GM19463 (cell line): ENCODE measurements around the gene TTC38.
A peak's percentile ranks its signal among the peaks of the same experiment; 100 is the strongest.
"Not testable (repeated sequence)": the region's sequence is repeated elsewhere in the genome, so short reads cannot be mapped to it uniquely, and the experiment has no call there.

Experiments
- ATAC-seq: cut with Tn5 transposase; IDR thresholded peaks from one replicate; pipeline ENCODE4 v1.9.1; 2021; ENCODE audit warnings: mild to moderate bottlenecking, moderate library complexity; ENCODE audit not compliant: unreplicated experiment

Gene TTC38

GRCh38 chr22:46293577-46294260 lies 25.9 kb downstream of the TTC38 start:
- ATAC-seq: no peak

- no peak for ATAC-seq
Observed at GRCh38 chr22:46294784-46295183, 27.0 kb downstream of the TTC38 start.

- ATAC-seq: no peak
Observed at GRCh38 chr22:46295277-46295971, 27.6 kb downstream of the TTC38 start.

DNA sequence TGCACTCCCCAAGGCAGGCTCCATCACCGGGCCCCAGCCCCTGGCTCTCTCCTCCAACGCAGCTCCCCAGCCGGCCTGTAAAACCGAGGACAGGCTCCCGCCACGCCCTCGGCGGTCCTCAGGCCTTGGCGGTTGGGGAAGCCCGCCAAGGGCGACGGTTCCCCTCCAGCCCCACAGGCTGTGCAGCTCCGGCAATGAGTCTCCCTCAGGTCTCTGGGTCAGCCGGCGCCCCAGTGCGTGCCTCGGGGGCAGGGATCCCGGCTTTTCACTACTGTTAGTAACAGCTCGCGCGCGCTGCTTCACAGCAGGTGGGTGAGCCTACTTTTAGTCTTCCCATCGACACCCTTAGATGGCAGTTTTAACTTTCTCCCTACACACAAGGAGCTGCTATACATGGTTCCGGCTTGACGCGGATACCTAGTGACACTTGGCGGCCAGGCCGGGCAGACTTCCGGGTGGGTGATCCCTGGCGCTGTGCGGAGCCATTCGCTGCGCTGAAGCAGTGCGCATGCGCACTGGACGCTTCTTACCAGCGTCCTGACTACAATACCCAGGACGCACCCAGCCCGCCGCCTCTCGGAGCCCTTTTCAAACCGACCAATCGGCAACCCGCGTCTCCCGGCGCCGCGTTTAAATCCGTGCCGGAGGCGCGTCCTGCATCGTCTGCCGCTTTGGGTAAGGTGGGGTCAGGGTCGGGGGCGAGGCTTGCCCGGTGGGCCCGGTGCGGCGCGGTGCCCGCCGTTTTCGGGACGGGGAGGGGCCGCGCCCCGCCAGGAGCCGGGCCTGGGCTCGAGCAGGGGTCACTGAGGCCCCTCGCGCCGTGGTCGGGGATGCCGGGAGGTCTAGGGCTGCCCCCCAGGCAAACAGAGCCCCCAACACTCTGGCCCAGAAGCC lies 28.7 kb downstream of the TTC38 start, which contains the start of gene GTSE1:
Gene GTSE1, plus strand, starts transcription at position 614 of the 894 bp plus-strand sequence. CDS start 531 bp downstream, outside the sequence.
- peak; percentile 94 for ATAC-seq

- ATAC-seq: no peak
Observed at GRCh38 chr22:46297151-46297812, 29.5 kb downstream of the TTC38 start.

DNA sequence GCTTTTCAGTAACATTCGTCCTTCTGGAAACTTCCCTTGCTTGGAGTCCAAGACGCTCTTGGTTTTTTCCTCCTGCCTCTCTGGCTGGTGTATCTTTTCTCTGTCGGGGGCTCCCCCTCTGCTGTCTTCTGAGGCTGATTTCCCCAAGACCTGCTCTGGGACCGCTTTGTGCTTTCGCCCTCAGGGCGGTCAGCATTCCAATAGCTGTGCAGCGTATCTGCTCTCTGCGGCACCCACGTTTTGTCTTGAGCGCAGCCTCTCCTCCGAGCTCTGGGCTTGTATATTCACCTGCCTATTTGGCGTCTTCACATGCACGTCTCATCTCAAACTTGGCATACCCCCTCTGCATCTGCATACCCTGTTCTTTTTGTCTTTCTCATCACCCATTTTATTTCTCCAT lies 31.3 kb downstream of the TTC38 start:
- ATAC-seq: no peak

DNA sequence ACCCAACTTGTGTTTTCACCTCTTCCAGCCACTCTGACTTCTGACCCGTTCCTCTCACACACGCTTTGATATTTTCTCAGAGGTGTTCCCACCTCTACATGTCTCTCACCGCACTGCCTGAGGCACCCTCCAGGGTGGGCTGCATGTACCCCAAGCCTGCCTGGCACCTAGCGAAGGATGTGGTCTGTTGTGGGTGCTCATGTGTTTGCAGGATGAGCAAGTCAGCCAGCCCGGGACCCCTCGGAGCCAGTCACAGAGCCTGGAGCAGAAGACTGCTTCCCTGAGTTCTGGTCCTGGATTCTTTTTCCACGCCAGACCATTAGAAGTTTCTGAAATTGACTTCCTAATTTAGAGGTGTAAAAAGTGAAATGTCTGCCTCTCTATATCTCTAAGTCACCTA lies 32.7 kb downstream of the TTC38 start:
- no peak for ATAC-seq

- ATAC-seq: no peak
Observed at GRCh38 chr22:46303347-46303965, 35.6 kb downstream of the TTC38 start.

DNA sequence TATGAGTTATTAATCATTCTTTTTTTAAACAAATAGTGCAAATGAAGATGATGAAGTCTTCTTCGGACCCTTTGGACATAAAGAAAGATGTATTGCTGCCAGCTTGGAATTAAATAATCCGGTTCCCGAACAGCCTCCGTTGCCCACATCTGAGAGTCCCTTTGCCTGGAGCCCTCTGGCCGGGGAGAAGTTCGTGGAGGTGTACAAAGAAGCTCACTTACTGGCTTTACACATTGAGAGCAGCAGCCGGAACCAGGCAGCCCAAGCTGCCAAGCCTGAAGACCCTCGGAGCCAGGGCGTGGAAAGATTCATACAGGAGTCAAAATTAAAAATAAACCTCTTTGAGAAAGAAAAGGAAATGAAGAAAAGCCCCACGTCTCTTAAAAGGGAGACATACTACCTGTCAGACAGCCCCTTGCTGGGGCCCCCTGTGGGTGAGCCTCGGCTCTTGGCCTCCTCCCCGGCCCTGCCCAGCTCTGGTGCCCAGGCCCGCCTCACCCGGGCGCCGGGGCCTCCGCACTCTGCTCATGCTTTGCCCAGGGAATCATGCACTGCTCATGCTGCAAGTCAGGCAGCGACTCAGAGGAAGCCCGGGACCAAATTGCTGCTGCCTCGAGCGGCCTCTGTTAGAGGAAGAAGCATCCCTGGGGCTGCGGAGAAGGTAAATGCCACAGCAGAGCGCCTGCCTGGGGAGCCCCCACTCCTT lies 40.6 kb downstream of the TTC38 start:
- ATAC-seq: no peak

DNA sequence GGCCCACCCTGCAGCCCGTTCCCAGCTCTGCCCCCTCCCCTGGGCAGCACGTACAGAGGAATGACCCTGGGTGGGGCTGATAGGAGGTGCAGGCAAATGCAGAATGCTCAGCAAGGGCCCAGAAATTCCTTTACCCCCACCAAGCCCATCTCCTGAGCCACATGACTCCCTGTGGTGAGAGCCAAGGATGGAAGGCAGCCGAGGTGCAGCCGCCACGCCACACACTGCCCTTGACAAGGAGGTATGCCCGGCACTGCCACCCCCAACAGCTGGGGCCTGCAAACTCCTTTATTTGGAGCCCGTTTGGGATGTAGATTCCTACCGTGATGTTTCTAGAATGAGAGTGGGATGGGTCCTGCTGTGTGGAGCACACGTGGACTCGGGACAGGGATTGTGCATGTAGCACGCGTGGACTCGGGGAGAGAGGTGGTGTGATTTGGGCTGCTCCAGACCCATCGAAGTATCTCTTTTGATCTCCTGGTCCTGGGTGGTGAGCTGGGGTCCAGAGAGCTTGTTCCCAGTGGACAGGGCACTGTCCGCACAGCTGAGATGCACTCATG lies 41.8 kb downstream of the TTC38 start:
- no peak for ATAC-seq

- ATAC-seq: no peak
Observed at GRCh38 chr22:46312056-46312455, 44.2 kb downstream of the TTC38 start.

GRCh38 chr22:46312848-46313247 lies 45.0 kb downstream of the TTC38 start:
- ATAC-seq: not testable (repeated sequence)

- ATAC-seq: no peak
Observed at GRCh38 chr22:46315976-46316375, 48.2 kb downstream of the TTC38 start.

DNA sequence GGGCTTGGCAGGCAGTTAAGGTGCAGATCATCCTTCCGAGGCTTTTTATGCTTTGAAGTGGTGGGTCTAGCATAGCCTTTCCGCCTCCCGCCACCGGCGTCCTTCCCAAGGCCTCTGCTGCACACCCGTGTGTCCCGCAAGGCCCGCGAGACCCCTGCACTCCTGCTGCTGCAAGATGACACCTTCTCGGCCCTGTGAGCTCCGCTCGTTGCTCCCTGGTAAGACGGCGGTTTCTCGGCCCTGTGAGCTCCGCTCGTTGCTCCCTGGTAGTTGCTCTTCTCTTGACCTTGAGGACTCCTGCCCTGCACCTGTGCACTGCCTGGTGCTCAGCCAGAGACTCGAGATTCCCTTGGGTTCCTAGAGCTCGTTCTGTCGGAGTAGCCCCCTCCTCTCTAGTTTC lies 49.8 kb downstream of the TTC38 start:
- no peak for ATAC-seq

GRCh38 chr22:46318576-46318975 lies 50.8 kb downstream of the TTC38 start:
- ATAC-seq: no peak

GRCh38 chr22:46319319-46319718 lies 51.5 kb downstream of the TTC38 start:
- ATAC-seq: no peak

DNA sequence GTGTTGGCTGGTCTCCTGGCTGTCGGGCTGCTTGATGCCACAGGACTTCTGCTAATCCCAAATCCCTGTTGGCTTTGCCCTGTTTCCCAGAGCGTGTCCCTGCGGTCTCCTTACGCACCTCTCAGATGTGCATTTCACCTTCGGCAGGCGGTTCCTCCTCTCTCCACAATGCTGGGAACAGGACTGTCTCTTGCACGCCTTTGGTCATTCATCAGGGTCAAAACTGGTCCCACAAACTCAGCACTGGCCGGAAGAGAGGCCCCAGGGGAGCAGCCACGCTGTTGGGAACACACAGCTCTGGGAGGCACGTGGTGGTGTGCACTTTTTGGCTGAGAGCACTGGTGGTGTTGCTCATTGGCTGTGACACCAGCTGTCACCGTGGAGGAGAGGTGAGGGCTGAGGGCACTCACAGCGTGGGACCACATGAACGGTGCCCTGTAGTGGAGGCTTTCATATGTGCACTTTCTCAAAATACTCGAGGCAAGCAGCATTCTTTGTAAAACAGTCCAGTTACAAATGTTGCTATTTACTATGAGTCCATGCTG lies 52.4 kb downstream of the TTC38 start:
- ATAC-seq: no peak

- no peak for ATAC-seq
Observed at GRCh38 chr22:46320716-46321386, 53.0 kb downstream of the TTC38 start.

DNA sequence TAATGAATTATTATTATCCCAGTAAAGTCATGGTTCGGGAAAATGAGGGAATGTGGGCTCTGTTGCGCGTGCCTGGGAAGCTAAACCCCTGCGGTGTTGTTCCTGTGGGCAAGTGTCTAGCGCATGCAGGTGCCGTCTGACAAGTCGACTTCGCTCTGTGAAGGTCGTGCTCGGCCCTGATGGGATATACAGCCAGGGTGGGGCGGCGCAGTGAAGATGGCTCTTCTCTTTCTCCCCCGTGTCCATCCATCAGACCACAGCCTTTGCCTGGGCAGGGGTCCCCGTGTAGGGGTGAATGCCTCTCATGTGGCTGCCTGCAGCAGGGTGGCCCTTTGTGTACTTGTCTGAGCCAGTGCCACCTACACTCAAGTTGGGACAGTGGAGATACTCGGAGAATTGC lies 54.9 kb downstream of the TTC38 start:
- no peak for ATAC-seq
